ENCODE measurements around the gene SMIM45.
A peak's percentile ranks its signal among the peaks of the same experiment; 100 is the strongest.

SMIM45 gene

DNA sequence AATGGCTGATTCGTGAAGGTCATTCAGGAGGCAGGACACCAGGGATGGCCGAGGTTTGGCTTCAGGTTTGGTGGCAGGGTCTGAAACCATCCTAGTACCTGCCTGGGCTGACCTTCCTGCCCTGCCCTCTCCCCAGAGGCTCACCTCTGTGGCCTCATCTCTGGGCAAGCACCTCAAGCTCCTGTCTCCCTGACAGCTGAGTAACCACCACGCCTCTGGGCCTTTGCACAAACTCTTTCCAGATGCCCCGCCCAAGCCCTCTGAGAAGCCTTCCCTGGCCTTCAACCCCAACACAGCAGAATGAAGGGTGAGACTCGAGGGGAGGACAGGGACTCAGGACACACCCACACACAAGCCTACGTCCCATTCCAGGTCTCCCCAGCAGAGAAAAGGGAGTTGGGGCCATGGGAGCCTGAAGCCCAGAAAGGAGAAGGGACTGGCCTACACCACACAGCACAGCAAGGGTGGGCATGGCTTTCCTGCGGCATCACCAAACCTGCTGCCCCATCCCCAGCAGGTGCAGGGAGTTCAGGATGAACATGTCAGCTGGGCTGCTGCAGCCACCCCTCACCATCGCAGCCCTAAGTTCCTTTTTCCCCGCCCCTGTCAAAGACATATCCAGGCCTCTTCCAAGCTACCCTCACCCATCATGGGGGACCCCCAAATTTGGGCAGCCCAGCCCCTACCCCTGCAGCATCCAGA is 39.5 kb upstream of the SMIM45 start:
- Histone ChIP-seq H3K9me3 (ENCODE audit: low read length) (no peaks in the 10 kb centered on the region), H3K27me3 (ENCODE audit: insufficient read depth, low read length) (peaks cover 81% of the 10 kb centered on the region), H3K4me3 (ENCODE audit: low read length) (no peak overlapping the region), H3K36me3 (ENCODE audit: insufficient read depth, low read length) (peaks cover 3% of the 10 kb centered on the region), H2AFZ (ENCODE audit: low read depth, low read length) (no peak overlapping the region), H3K4me1 (ENCODE audit: insufficient read depth, low read length) (peaks cover 6% of the 10 kb centered on the region)

DNA sequence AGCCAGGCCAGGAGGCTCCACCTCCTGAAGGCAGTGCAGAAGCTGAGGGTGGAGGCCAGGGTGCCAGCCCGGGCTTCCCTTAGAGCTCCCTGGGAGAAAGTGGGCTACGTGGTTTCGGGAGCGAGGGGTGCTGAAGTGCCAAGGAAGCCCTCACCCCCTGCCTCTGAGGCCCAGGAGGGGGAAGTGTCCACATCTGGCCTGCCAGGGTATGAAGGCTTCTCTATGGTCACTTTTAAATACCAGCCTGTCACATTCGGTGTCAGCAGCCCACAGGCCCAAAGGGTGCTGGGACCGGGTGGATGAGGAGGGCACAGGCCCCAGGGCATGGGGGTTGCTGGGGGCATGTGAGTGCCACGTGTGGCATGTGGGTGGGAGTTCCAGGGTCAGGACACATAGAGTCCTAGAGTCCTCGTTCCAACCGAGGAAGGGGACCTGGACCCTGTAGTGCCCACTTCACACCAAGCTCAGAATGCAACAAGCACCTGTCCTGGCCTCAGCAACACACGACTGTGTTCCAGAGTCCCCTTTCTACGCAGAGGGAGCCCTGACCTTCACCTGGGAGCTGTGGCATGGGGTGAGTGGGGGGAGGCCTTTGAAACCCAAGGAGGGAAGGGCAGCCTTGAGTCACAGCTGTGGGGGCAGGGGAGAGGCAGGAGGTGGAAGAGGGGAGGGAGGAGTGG is 38.8 kb upstream of the SMIM45 start:
- peaks cover 6% of the 10 kb centered on the region for H3K4me1 ChIP-seq (ENCODE audit: insufficient read depth, low read length)
- H3K27me3 ChIP-seq (ENCODE audit: insufficient read depth, low read length) = peaks cover 88% of the 10 kb centered on the region
- no peaks in the 10 kb centered on the region for H3K36me3 ChIP-seq (ENCODE audit: insufficient read depth, low read length)
- H2AFZ ChIP-seq (ENCODE audit: low read depth, low read length) = no peak overlapping the region
- H3K4me3 ChIP-seq (ENCODE audit: low read length) = no peak overlapping the region
- H3K9me3 ChIP-seq (ENCODE audit: low read length) = no peaks in the 10 kb centered on the region

DNA sequence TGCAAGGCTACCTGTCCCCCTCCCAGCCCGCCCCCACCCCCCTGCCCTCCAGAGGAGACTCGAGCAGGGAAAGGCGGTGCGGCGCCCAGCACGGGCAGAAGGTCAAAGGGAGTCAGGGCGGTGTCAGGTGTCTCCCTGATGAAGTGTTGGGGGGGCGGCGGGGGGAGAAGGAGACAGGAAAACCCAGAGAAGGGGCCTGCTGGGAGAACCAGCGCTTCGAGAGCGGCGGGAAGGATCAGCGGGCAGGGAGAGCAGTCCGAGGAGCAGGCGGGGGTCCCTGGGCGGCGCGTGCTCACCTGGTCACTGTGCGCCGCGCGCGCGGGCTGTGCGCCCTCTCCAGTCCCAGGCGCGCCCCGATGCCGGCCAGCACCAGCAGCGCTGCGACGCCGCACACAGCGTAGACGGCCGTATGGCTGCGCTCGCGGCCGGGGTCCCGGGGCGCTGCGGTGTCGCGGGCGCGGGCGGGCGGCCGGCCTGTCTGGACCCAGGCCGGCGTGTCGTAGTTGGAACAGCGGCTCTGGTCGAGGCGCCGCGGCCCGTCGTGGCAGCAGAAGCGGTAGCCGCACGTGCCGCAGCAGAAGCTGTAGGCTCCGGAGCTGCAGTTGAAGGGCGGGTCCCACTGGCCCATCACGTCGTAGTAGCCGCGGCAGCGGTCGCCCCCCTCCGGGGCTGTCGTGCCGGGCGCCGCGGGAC is 38.0 kb upstream of the SMIM45 start:
- Histone ChIP-seq H3K9me3 (ENCODE audit: low read length) (no peaks in the 10 kb centered on the region), H3K4me3 (ENCODE audit: low read length) (no peak overlapping the region), H3K4me1 (ENCODE audit: insufficient read depth, low read length) (peaks cover 6% of the 10 kb centered on the region), H3K27me3 (ENCODE audit: insufficient read depth, low read length) (peaks cover 86% of the 10 kb centered on the region), H3K36me3 (ENCODE audit: insufficient read depth, low read length) (no peaks in the 10 kb centered on the region), H2AFZ (ENCODE audit: low read depth, low read length) (no peak overlapping the region)

DNA sequence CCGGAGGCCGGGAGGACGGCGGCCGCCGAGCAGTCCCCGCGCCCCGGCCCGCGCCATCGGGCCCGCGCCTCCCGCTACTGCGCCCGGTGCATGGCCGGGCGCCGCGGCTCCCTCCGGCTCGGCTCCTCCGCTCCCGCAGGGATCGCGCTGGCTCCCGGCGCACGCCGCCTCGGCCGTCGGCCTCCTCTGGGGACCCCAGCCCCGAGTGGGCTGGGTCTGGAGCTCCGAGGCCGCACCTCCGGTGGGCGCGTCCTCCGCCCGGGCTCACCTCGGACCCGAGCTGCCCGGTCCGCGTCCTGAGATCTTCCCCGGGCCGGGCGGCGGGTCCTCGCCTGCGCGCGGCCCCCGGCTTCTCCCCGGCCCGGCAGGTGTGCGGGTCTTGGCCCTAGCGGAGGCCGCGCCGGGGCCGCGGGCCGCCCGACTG is 37.3 kb upstream of the SMIM45 start:
- Histone ChIP-seq H3K36me3 (ENCODE audit: insufficient read depth, low read length) (no peaks in the 10 kb centered on the region), H3K4me1 (ENCODE audit: insufficient read depth, low read length) (peaks cover 9% of the 10 kb centered on the region), H2AFZ (ENCODE audit: low read depth, low read length) (no peak overlapping the region), H3K9me3 (ENCODE audit: low read length) (no peaks in the 10 kb centered on the region), H3K4me3 (ENCODE audit: low read length) (no peak overlapping the region), H3K27me3 (ENCODE audit: insufficient read depth, low read length) (peaks cover 82% of the 10 kb centered on the region)

DNA sequence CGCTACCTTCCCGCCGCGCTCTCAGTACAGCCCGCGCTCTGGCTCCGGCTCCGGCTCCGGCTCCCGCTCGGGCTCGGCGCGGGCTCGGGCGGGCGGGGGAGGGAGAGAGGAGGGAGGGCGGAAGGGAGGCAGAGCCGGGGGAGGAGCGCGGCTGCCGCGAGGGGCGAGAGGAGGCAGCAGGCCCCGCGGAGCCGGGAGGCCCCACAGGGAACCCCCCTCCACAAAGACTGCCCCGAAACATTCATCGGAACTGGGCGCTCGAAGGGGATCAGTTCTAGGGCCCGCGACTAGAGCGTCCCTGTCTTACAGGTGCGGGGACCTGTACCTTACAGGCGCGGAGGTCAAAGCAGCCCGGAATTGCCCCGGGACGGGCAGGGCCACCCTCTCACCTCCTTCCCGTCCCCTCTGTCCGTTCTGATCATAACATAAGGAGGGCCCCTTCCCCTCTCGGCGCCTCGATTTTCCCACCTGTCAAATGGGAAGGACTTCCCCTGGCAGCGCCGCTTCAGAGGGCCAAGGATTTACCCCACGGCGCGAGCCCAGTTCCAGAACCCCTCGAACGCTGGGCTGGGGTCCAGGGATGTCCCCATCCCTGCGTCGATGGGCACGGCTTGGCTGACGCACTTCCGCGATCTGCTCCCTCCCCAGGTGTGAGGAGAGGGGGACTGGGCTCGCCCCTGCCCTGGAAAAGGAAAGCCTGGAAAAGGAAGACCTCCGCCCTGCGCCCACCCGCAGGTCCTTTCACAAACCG is 36.7 kb upstream of the SMIM45 start, which contains the start of gene SHISA8:
Gene SHISA8, minus strand, starts transcription at position 40 of the 751 bp plus-strand sequence. CDS start 407 bp downstream, outside the sequence.
- H2AFZ ChIP-seq (ENCODE audit: low read depth, low read length) = no peak within 1 kb of the TSS
- H3K4me3 ChIP-seq (ENCODE audit: low read length) = peak within 1 kb of the TSS; percentile 17
- no peaks in the 10 kb centered on the region for H3K36me3 ChIP-seq (ENCODE audit: insufficient read depth, low read length)
- no peaks in the 10 kb centered on the region for H3K9me3 ChIP-seq (ENCODE audit: low read length)
- peaks cover 79% of the 10 kb centered on the region for H3K27me3 ChIP-seq (ENCODE audit: insufficient read depth, low read length)
- peaks cover 10% of the 10 kb centered on the region for H3K4me1 ChIP-seq (ENCODE audit: insufficient read depth, low read length)

DNA sequence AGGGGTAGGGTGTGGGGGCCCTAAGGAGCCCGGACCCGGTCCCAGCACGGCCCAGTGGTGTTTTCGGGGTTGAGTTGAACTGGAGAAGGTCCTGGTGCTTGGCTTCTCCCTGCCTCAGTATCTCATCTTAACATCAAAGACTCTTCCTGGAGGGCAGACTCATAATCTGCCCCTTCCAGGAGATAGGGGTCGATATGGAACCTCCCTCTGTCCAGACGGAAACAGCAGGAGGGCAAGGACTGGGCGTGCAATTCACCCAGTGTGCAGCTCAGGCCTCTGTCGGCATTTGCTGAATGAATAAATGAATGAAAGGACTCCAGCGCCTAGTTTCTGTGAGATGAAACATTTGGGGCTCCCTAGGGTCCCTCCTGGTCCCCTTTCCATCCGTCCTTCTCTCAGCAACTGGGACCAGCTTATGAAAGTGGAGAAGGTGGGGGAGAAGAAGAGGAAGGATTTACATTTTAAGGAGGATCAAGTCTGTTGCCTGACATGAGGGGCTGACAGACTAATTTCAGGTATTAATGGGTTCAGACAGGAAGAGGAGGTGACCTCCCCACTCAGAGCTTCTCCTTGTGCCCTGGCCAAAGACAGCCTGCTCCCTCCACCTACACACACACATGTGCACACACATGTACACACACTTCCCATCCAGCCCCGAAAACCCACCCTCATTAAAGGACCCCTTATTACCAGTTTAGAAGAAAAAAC is 36.0 kb upstream of the SMIM45 start:
- peaks cover 4% of the 10 kb centered on the region for H3K4me1 ChIP-seq (ENCODE audit: insufficient read depth, low read length)
- peaks cover 71% of the 10 kb centered on the region for H3K27me3 ChIP-seq (ENCODE audit: insufficient read depth, low read length)
- H3K9me3 ChIP-seq (ENCODE audit: low read length) = no peaks in the 10 kb centered on the region
- no peaks in the 10 kb centered on the region for H3K36me3 ChIP-seq (ENCODE audit: insufficient read depth, low read length)
- H3K4me3 ChIP-seq (ENCODE audit: low read length) = no peak overlapping the region
- no peak overlapping the region for H2AFZ ChIP-seq (ENCODE audit: low read depth, low read length)

DNA sequence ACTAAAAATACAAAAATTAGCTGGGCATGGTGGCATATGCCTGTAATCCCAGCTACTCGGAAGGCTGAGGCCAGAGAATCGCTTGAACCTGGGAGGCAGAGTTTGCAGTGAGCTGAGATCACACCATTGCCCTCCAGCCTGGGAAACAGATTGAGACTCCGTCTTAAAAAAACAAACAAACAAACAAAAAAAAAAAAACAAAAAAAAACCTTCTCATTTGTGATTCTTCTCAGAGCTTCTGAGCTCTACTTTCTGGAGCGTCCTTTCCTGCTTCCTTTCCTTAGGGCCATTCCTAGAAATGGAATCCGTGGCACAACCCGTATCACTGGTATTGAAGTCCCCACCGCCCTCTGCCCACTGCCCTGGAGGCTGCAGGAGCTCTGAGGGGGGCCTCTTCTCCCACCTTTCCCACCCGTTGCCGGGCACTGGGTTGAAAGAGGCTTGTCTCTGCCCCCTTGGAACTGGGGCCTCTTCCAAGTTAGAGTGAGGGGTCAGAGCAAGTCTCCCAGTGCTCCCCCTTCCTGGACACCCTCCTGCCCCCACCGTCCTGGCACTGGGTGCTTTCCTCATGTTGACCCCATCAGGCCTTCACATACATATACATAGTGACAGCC is 35.1 kb upstream of the SMIM45 start:
- H3K4me3 ChIP-seq (ENCODE audit: low read length) = no peak overlapping the region
- no peak overlapping the region for H2AFZ ChIP-seq (ENCODE audit: low read depth, low read length)
- peaks cover 63% of the 10 kb centered on the region for H3K27me3 ChIP-seq (ENCODE audit: insufficient read depth, low read length)
- H3K36me3 ChIP-seq (ENCODE audit: insufficient read depth, low read length) = no peaks in the 10 kb centered on the region
- H3K4me1 ChIP-seq (ENCODE audit: insufficient read depth, low read length) = peaks cover 4% of the 10 kb centered on the region
- H3K9me3 ChIP-seq (ENCODE audit: low read length) = no peaks in the 10 kb centered on the region

DNA sequence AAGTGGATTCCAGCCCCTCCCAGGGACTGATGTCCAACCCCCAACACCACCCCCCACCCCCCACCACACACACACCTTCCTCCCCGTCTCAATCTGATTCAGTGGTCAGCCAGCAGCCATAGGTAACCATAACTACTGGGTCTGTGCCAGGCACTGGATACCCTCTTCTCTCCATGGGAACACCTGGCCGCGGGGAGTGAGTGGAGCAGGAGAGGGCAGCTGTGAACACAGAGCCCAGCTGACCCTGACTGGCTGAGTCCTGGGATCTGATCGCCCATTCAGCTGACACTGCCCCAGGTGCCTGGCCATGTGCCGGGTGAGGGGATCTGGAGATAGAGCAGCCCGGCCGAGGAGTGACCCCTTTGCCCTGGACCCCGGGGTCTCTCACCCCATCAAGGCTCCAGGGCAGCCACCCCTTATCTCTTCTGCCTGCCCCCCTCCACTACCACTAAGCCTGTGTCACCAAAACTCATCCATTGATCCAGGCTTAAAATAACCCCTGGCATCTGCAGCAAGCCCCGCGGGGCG is 34.5 kb upstream of the SMIM45 start:
- H3K27me3 ChIP-seq (ENCODE audit: insufficient read depth, low read length) = peaks cover 57% of the 10 kb centered on the region
- no peak overlapping the region for H3K4me3 ChIP-seq (ENCODE audit: low read length)

DNA sequence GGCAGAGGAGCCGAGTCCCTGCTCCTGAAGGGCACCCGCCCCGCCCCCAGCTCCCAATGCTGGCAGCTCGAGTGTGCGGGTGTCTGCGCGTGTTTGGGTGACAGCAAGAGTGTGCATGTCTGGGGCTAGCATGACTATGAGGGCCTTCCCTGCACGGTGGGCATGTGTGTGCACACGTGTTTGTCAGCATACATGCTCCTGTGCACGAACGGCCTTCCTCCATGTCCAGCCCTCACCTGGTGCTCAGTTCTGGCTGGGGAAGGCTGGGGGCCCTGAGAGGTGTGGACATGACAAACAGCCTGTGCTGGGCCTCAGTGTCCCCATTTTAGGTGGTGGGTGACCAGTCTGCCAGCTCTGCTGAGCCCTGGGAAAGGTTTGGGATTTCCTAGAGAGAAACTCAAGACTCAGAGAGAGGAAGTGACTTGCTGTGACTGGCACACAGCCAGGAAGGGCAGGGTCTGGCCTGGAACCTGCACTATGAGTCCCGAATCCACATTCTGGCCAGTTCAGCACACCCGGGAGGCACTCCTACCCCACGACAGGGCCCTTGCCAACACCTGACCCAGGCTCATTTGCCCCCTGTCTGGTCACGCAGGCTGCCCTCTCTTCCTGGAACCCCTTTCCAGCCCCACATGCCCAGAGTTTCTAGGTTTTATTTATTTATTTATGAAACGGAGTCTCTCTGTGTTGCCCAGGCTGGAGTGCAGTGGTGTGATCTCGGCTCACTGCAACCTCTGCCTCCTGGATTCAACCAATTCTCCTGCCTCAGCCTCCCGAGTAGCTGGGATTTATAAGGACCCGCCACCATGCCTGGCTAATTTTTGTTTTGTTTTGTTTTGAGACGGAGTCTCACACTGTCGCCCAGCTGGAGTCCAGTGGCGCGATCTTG is 33.8 kb upstream of the SMIM45 start:
- H2AFZ ChIP-seq (ENCODE audit: low read depth, low read length) = no peak overlapping the region
- no peaks in the 10 kb centered on the region for H3K9me3 ChIP-seq (ENCODE audit: low read length)
- peaks cover 4% of the 10 kb centered on the region for H3K4me1 ChIP-seq (ENCODE audit: insufficient read depth, low read length)
- peaks cover 50% of the 10 kb centered on the region for H3K27me3 ChIP-seq (ENCODE audit: insufficient read depth, low read length)
- H3K4me3 ChIP-seq (ENCODE audit: low read length) = no peak overlapping the region
- H3K36me3 ChIP-seq (ENCODE audit: insufficient read depth, low read length) = no peaks in the 10 kb centered on the region

More for the DNA sequence above, 34.5 kb upstream of the SMIM45 start:
- Histone ChIP-seq H3K4me1 (ENCODE audit: insufficient read depth, low read length) (peaks cover 4% of the 10 kb centered on the region), H2AFZ (ENCODE audit: low read depth, low read length) (no peak overlapping the region), H3K9me3 (ENCODE audit: low read length) (no peaks in the 10 kb centered on the region), H3K36me3 (ENCODE audit: insufficient read depth, low read length) (no peaks in the 10 kb centered on the region)

DNA sequence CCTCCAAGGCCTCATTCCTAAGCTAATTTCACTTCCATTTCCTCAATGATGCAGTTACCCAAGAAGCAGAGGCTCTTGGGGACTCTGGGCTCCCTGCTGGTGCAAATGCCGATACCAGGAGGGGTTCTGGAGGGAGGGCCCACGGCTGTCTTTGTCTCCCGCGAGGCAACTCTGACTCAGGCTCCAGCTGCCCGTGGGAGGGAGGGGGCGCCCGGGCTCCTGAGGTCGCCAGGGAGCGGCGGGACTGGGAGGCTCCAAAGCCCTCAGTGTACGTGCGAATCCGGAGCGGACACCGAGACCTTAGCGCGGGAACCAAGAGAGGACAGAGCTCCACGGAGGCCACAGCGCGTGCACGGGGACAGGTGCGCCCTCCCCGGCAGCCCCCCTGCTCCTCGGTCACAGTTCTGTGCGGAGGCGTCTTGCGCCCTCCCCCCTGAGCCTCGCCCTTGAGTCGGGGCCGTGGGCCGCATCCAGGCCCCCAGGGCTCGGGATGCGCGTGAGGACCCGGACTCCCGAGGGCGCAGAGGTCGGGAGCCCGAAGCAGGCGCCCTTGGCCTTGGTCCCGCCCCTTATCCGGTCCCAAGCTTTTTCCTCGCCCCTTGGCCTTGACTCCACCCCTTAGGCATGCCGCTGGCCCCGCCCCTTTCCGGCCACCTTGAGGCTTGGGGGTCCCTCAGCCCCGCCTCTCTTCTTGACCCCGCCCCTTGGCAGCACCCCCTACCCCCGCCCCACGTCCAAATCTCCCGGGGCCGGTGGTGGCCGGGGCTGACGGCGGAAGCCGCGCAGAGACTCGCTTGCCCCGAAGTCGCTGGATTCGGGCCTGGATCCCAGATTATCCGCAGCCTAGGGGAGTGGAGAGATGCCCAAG is 32.4 kb upstream of the SMIM45 start:
- Histone ChIP-seq H2AFZ (ENCODE audit: low read depth, low read length) (no peak overlapping the region), H3K27me3 (ENCODE audit: insufficient read depth, low read length) (peaks cover 37% of the 10 kb centered on the region), H3K4me3 (ENCODE audit: low read length) (no peak overlapping the region), H3K9me3 (ENCODE audit: low read length) (no peaks in the 10 kb centered on the region), H3K4me1 (ENCODE audit: insufficient read depth, low read length) (peaks cover 4% of the 10 kb centered on the region), H3K36me3 (ENCODE audit: insufficient read depth, low read length) (no peaks in the 10 kb centered on the region)

Measured in neuron (in vitro differentiated cells).